Esophagus muscularis mucosa (tissue), 3 donors: ENCODE results near the gene OLFML2B.

Experiments used
- CTCF ChIP-seq, 3 experiments: fragments of 200-600 bp in 2 of 3; fragments of 450-650 bp in 1 of 3; sonication (generic) in 2 of 3; IDR thresholded peaks; one replicate each; pipeline ENCODE4 v1.5.1; 2017 to 2019; ENCODE audit warnings: antibody characterized with exemption in 3 of 3, mild to moderate bottlenecking in 2 of 3, moderate library complexity in 1 of 3
- POLR2A ChIP-seq: fragments of 450-650 bp; IDR thresholded peaks from one replicate; pipeline ENCODE4 v1.6.1; 2017; ENCODE audit warnings: antibody characterized with exemption, moderate library complexity, mild to moderate bottlenecking, low read depth
- POLR2AphosphoS5 ChIP-seq, 2 donors: sonication (generic); formaldehyde crosslinking; IDR thresholded peaks; one replicate each; pipeline ENCODE4 v1.6.1; 2017; ENCODE audit warnings: antibody characterized with exemption in 2 of 2

- no peak for TF ChIP-seq CTCF (IDR thresholded peaks at IDR 0.05)
- TF ChIP-seq POLR2AphosphoS5 (IDR thresholded peaks at IDR 0.05), result no peak
- no peak for TF ChIP-seq POLR2A
Measured at GRCh38 chr1:161993576-161993975, 30.1 kb downstream of the OLFML2B start.
